HepG2 (cell line): ENCODE results near the gene HYAL2. TPM values are rescaled to one million over a fixed set of nuclear protein-coding genes. Genes with fewer than 3 reads are reported as not detected.

Experiments
- ESRRA ChIP-seq: sonication (generic); formaldehyde crosslinking; IDR thresholded peaks from 2 replicates; pipeline ENCODE4 v1.5.1; 2020; ENCODE audit warnings: mild to moderate bottlenecking, low read depth, missing genetic modification reagents
- GATAD2A ChIP-seq: IDR thresholded peaks from 2 replicates; pipeline ENCODE4 v1.6.1; 2016
- KDM3A ChIP-seq: IDR thresholded peaks from 2 replicates; pipeline ENCODE4 v1.6.1; 2018; ENCODE audit warnings: low read depth, missing compliant biosample characterization
- KLF16 ChIP-seq, 2 experiments: sonication (generic) in 1 of 2; formaldehyde crosslinking in 1 of 2; IDR thresholded peaks; 2 replicates each; pipeline versions ENCODE4 v1.6.1 to v1.8.0; 2016 to 2023; ENCODE audit warnings: missing genetic modification reagents in 2 of 2, missing compliant biosample characterization in 1 of 2
- PHF21A ChIP-seq: sonication (generic); formaldehyde crosslinking; IDR thresholded peaks from 2 replicates; pipeline ENCODE4 v1.5.0; 2020; ENCODE audit warnings: mild to moderate bottlenecking, missing genetic modification reagents
- POLR2A ChIP-seq, 2 experiments: IDR thresholded peaks; 2 replicates each; pipeline ENCODE4 v1.6.1; 2011; ENCODE audit warnings: low read depth in 2 of 2, low read length in 2 of 2, mild to moderate bottlenecking in 1 of 2, moderate library complexity in 1 of 2; ENCODE audit not compliant: insufficient read depth in 1 of 2
- RORA ChIP-seq: sonication (generic); formaldehyde crosslinking; IDR thresholded peaks from 2 replicates; pipeline ENCODE4 v1.5.0; 2020; ENCODE audit warnings: mild to moderate bottlenecking, missing genetic modification reagents, moderate library complexity
- SP5 ChIP-seq: IDR thresholded peaks from 2 replicates; pipeline ENCODE4 v1.6.1; 2016; ENCODE audit warnings: low read depth, borderline replicate concordance
- STAT5B ChIP-seq: sonication (generic); formaldehyde crosslinking; IDR thresholded peaks from 2 replicates; pipeline ENCODE4 v1.4.0; 2020; ENCODE audit warnings: missing genetic modification reagents
- ZBTB38 ChIP-seq: sonication (generic); formaldehyde crosslinking; IDR thresholded peaks from 2 replicates; pipeline ENCODE4 v1.5.1; 2020; ENCODE audit warnings: mild to moderate bottlenecking, missing genetic modification reagents
- ZBTB39 ChIP-seq: sonication (generic); formaldehyde crosslinking; IDR thresholded peaks from 2 replicates; pipeline ENCODE4 v1.5.0; 2020; ENCODE audit warnings: missing genetic modification reagents
- ZBTB43 ChIP-seq: sonication (generic); formaldehyde crosslinking; conservative IDR thresholded peaks from 2 replicates; pipeline ENCODE4 v1.4.0; 2020; ENCODE audit warnings: missing genetic modification reagents
- ZHX1 ChIP-seq: sonication (generic); formaldehyde crosslinking; IDR thresholded peaks from 2 replicates; pipeline ENCODE4 v1.8.1; 2022; ENCODE audit warnings: low read depth, mild to moderate bottlenecking, missing genetic modification reagents
- ZNF101 ChIP-seq: sonication (generic); formaldehyde crosslinking; IDR thresholded peaks from 2 replicates; pipeline ENCODE4 v1.4.0; 2020; ENCODE audit warnings: mild to moderate bottlenecking, low read depth, missing genetic modification reagents, borderline replicate concordance
- ZNF235 ChIP-seq: sonication (generic); formaldehyde crosslinking; IDR thresholded peaks from 2 replicates; pipeline ENCODE4 v1.8.1; 2023; ENCODE audit warnings: mild to moderate bottlenecking, missing genetic modification reagents, borderline replicate concordance
- ZNF414 ChIP-seq: sonication (generic); formaldehyde crosslinking; IDR thresholded peaks from 2 replicates; pipeline ENCODE4 v1.5.0; 2020; ENCODE audit warnings: missing genetic modification reagents
- ZNF468 ChIP-seq: sonication (generic); formaldehyde crosslinking; IDR thresholded peaks from 2 replicates; pipeline ENCODE4 v1.8.0; 2022; ENCODE audit warnings: mild to moderate bottlenecking, moderate library complexity, missing genetic modification reagents
- ZNF577 ChIP-seq: sonication (generic); formaldehyde crosslinking; IDR thresholded peaks from 2 replicates; pipeline ENCODE4 v1.4.0; 2020; ENCODE audit warnings: mild to moderate bottlenecking, low read depth, missing genetic modification reagents, borderline replicate concordance
- ZNF704 ChIP-seq: sonication (generic); formaldehyde crosslinking; IDR thresholded peaks from 2 replicates; pipeline ENCODE4 v1.8.1; 2023; ENCODE audit warnings: mild to moderate bottlenecking, inconsistent platforms, moderate library complexity, missing genetic modification reagents, borderline replicate concordance
- ZNF713 ChIP-seq: sonication (generic); formaldehyde crosslinking; IDR thresholded peaks from 2 replicates; pipeline ENCODE4 v1.4.0; 2020; ENCODE audit warnings: mild to moderate bottlenecking, missing genetic modification reagents
- ZNF772 ChIP-seq: sonication (generic); formaldehyde crosslinking; IDR thresholded peaks from 2 replicates; pipeline ENCODE4 v1.5.0; 2020; ENCODE audit warnings: mild to moderate bottlenecking, missing genetic modification reagents
- polyA plus RNA-seq, 8 experiments: library from polyadenylated mRNA; depleted of rRNA in 3 of 8; stranded (reverse) in 7 of 8; unstranded in 1 of 8; fragments of >200 nt; fragmentation: Illumina TruSeq in 4 of 8; extraction: Trizol in 4 of 8; gene quantifications; 2 replicates each; pipeline versions ENCODE4 v1.2.1 to v1.2.3, GENCODE V29; 2011 to 2016; ENCODE audit warnings: low read depth in 4 of 8, missing spikeins in 1 of 8, mixed read lengths in 1 of 8; ENCODE audit not compliant: insufficient read depth in 1 of 8
- total RNA-seq, 5 experiments: library from RNA; depleted of rRNA; stranded (reverse); fragments of >200 nt; fragmentation: Illumina TruSeq; extraction: Trizol; gene quantifications; 2 replicates each; pipeline ENCODE4 v1.2.3, GENCODE V29; 2016; ENCODE audit warnings: low read depth in 1 of 5

HYAL2 gene
- total and polyA plus RNA-seq, 2 of the 13 experiments (the other 11 are each of a cell fraction or from before 2014, with no cell fraction given): 76.2 to 102 TPM

- 0 out of 2 replicates have a peak, but pooled peaks have one; percentile 27 for TF ChIP-seq ZNF101 (CRISPR knock-in tag)
- TF ChIP-seq SP5 (CRISPR knock-in tag): peak; percentile 67; the same call in 1 of the 2 replicates
- peak in 1 of 2 experiments; percentile 47; a peak in 2 of 4 replicates for TF ChIP-seq KLF16 (CRISPR knock-in tag; IDR thresholded peaks at IDR 0.05)
- TF ChIP-seq ZNF414 (CRISPR knock-in tag): peak; percentile 69
- peak; percentile 94; the same call in 1 of the 2 replicates for TF ChIP-seq ZNF235 (CRISPR knock-in tag)
- peak; percentile 71; the same call in 1 of the 2 replicates for TF ChIP-seq ZBTB43 (CRISPR knock-in tag)
- 0 out of 2 replicates have a peak, but pooled peaks have one; percentile 9 for TF ChIP-seq ZHX1 (CRISPR knock-in tag)
- TF ChIP-seq ZBTB38: peak; percentile 27; the same call in 1 of the 2 replicates
- peak; percentile 71; the same call in 1 of the 2 replicates for TF ChIP-seq ZNF704
- TF ChIP-seq PHF21A (CRISPR knock-in tag): peak; percentile 84
- TF ChIP-seq RORA (CRISPR knock-in tag): no peak
- peak; percentile 41; the same call in 1 of the 2 replicates for TF ChIP-seq GATAD2A (CRISPR knock-in tag)
- peak; percentile 80; the same call in 1 of the 2 replicates for TF ChIP-seq ZBTB39
- peak; percentile 21; the same call in 1 of the 2 replicates for TF ChIP-seq ESRRA (CRISPR knock-in tag)
- peak; percentile 77 for TF ChIP-seq ZNF772 (CRISPR knock-in tag)
- TF ChIP-seq POLR2A (IDR thresholded peaks at IDR 0.05; ENCODE audit: insufficient read depth in 1 of 2, low read depth in 2 of 2, low read length in 2 of 2): peak in 1 of 2 experiments; percentile 61; a peak in 2 of 4 replicates
- TF ChIP-seq ZNF713 (CRISPR knock-in tag): peak; percentile 95; the same call in 1 of the 2 replicates
- 0 out of 2 replicates have a peak, but pooled peaks have one; percentile 26 for TF ChIP-seq ZNF468
- 0 out of 2 replicates have a peak, but pooled peaks have one; percentile 29 for TF ChIP-seq KDM3A (CRISPR knock-in tag)
- no peak for TF ChIP-seq STAT5B (CRISPR knock-in tag)
- no peak for TF ChIP-seq ZNF577
These were observed 14.8 kb upstream of the HYAL2 start (continued) for GRCh38 chr3:50337175-50337861.
